GM12801 (cell line): ENCODE measurements around the gene ACAD10.

ENCODE experiments used
- CTCF ChIP-seq: IDR thresholded peaks from one replicate; pipeline ENCODE4 v1.5.1; 2011; ENCODE audit warnings: control low read depth; ENCODE audit not compliant: insufficient read length; ENCODE audit errors: extremely low read depth

ACAD10 gene

GRCh38 chr12:111692575-111693210 lies 6.8 kb downstream of the ACAD10 start:
- TF ChIP-seq CTCF, result no peak

DNA sequence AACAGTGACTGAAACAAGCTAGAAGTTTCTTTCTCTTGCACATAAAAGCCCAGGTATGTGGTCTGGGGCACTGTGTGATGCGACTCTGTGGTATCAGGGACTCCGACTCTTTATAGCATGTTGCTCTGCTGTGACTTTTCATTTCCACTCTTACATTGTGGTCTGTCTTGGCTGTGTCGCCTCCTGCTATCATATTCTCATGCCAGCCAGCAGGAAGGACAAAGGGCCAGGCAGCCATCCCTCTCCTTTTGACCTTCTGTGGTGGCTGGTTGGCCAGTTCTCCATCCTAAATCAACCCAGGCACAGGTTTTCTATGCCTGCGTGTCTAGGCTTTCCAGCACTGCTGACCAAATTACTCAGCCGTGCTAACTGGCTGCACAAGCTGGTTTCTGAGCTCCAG lies 8.0 kb downstream of the ACAD10 start:
- no peak for TF ChIP-seq CTCF

DNA sequence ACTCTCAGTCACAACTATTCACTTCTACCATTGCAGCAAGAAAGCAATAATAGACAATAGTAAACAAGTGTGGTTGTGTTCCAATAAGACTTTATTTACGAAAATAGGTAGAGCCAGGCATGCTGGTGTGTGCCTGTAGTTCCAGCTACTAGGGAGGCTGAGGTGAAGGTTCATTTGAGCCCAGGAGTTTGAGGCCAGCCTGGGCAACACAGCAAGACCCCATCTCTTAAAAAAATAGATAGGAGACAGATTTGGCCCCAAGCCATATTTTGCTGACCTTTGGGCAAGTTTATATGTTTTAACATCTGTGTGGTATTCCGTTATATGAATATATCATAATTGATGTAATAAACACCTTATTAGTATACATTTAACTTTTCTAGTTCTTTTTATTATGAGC lies 14.1 kb downstream of the ACAD10 start:
- no peak for TF ChIP-seq CTCF

GRCh38 chr12:111705672-111706071 lies 19.8 kb downstream of the ACAD10 start:
- TF ChIP-seq CTCF, result no peak

DNA sequence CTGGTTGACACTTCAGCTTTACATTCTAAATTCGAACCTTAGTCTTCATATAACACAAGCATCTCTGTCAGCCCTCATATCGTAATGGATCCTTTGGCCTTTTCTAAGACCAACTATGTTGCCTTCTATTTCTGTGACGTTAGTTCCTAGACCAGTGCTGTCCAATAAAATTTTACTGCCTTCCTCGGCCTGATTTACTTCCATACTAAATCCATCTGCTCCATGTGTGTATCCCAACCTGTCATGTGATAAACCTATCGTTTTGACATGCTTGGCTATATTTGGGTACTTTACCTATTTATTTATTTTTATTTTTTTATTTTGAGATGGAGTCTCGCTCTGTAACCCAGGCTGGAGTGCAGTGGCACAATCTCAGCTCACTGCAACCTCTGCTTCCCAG lies 20.3 kb downstream of the ACAD10 start:
- TF ChIP-seq CTCF, result no peak

DNA sequence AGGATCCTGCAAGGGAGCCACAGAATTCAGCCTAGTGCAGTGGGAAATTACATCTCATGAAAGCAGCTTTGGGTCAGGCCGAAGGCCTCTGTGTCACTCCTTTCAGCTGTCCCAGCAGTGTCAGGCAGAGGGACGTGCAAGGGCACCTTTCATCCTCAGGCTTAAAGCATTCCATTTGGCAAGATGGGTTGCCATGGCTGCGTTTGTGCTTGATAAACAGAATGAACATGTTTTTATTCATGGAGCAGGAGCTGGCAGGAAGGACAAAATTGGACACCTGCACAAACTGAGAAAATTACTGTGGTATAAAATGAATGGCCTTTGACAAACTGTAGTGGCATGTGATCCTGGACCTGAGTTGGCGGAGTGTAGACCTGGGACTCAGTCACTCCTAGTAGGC lies 29.4 kb downstream of the ACAD10 start:
- no peak for TF ChIP-seq CTCF

- no peak for TF ChIP-seq CTCF
Observed at GRCh38 chr12:111720457-111720856, 34.6 kb downstream of the ACAD10 start.
